Astrocyte (in vitro differentiated cells and primary cell): ENCODE results near the gene LBP. TPM values are rescaled to one million over a fixed set of nuclear protein-coding genes. Genes with fewer than 3 reads are reported as not detected.

Experiments used
- DNase-seq: peaks from one replicate; pipeline ENCODE4 v3.0.0-alpha.2; 2010; ENCODE audit warnings: low read depth
- FAIRE-seq: peaks from 2 replicates; lab custom pipeline; 2011; peaks lifted over from hg19 to GRCh38; lab: Jason Lieb, UNC
- H2AFZ ChIP-seq: 2 replicates; pipeline ENCODE4 v1.6.0; 2012; ENCODE audit warnings: low read depth, low read length, inconsistent platforms
- H3K27ac ChIP-seq: 2 replicates; pipeline ENCODE4 v1.5.1; 2011; ENCODE audit warnings: low read depth, low read length, inconsistent platforms
- H3K27me3 ChIP-seq: 2 replicates; pipeline ENCODE4 v1.6.0; 2011; ENCODE audit warnings: low read length, inconsistent platforms; ENCODE audit not compliant: insufficient read depth
- H3K36me3 ChIP-seq: 2 replicates; pipeline ENCODE4 v1.5.1; 2011; ENCODE audit warnings: low read length, inconsistent platforms; ENCODE audit not compliant: insufficient read depth
- H3K4me1 ChIP-seq: 2 replicates; pipeline ENCODE4 v1.5.1; 2011; ENCODE audit warnings: low read length, inconsistent platforms; ENCODE audit not compliant: insufficient read depth
- H3K4me2 ChIP-seq: 2 replicates; pipeline ENCODE4 v1.6.0; 2012; ENCODE audit warnings: low read length, inconsistent platforms
- H3K4me3 ChIP-seq: 2 replicates; pipeline ENCODE4 v1.5.1; 2011; ENCODE audit warnings: low read depth, mild to moderate bottlenecking, low read length, inconsistent platforms; ENCODE audit not compliant: insufficient read depth
- H3K79me2 ChIP-seq: 2 replicates; pipeline ENCODE4 v1.6.0; 2012; ENCODE audit warnings: mild to moderate bottlenecking, low read length, inconsistent platforms; ENCODE audit not compliant: insufficient read depth
- H3K9ac ChIP-seq: 2 replicates; pipeline ENCODE4 v1.6.0; 2012; ENCODE audit warnings: mild to moderate bottlenecking, low read length, inconsistent platforms
- H3K9me3 ChIP-seq: 2 replicates; pipeline ENCODE4 v1.5.1; 2012; ENCODE audit warnings: low read depth, mild to moderate bottlenecking, low read length, inconsistent platforms; ENCODE audit not compliant: insufficient read depth
- H4K20me1 ChIP-seq: 2 replicates; pipeline ENCODE4 v1.6.0; 2012; ENCODE audit warnings: low read length, inconsistent platforms; ENCODE audit not compliant: insufficient read depth
- H3K27ac Mint-ChIP-seq: one replicate; pipeline ENCODE4 v1.8.0; 2021; ENCODE audit warnings: mild to moderate bottlenecking, mixed read lengths; ENCODE audit not compliant: unreplicated experiment
- H3K27me3 Mint-ChIP-seq: one replicate; pipeline ENCODE4 v1.8.0; 2021; ENCODE audit warnings: low read depth, mixed read lengths; ENCODE audit not compliant: unreplicated experiment
- H3K36me3 Mint-ChIP-seq: one replicate; pipeline ENCODE4 v1.8.0; 2021; ENCODE audit warnings: low read depth, mixed read lengths; ENCODE audit not compliant: unreplicated experiment
- H3K4me1 Mint-ChIP-seq: one replicate; pipeline ENCODE4 v1.8.0; 2021; ENCODE audit warnings: low read depth, mixed read lengths; ENCODE audit not compliant: unreplicated experiment
- H3K4me3 Mint-ChIP-seq: one replicate; pipeline ENCODE4 v1.8.0; 2021; ENCODE audit warnings: mild to moderate bottlenecking, moderate library complexity, mixed read lengths; ENCODE audit not compliant: unreplicated experiment
- H3K9me3 Mint-ChIP-seq: one replicate; pipeline ENCODE4 v1.8.0; 2021; ENCODE audit warnings: mild to moderate bottlenecking, mixed read lengths; ENCODE audit not compliant: unreplicated experiment
- EZH2 ChIP-seq: IDR thresholded peaks from 2 replicates; pipeline ENCODE4 v1.6.1; 2012; ENCODE audit warnings: mild to moderate bottlenecking, low read length, inconsistent platforms; ENCODE audit not compliant: insufficient read depth
- total RNA-seq: library from RNA; stranded (reverse); gene quantifications from 2 replicates; pipeline ENCODE4 v1.2.1, GENCODE V29; 2021
- TF ChIP-seq, protein P1 (sequence below): IDR thresholded peaks from 2 replicates; pipeline ENCODE4 v1.5.1; 2011; ENCODE audit warnings: low read depth, mild to moderate bottlenecking, inconsistent platforms, low read length, moderate library complexity; ENCODE audit not compliant: insufficient read depth

LBP gene
- total RNA-seq, 1 donor from 2014 or later: not detected

DNA sequence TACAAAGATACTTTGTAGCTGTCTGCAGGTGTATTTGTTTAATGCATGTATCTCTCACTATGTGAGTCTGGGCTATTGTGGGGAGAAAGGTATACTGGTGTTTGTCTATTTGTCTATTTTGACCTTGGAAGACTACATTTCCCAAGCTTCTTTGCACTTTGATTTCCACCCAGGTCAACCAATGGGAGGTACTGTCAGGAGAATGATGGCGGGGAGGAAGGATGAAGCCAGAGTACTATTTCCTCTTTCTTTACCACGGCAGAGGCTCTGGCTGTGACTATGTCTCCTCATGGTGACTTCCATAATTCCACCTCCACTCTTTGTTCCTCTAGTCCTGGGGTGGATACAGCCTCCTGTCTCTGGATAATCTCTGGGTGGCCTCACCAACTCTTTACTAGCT is 23.1 kb downstream of the LBP start:
- TF ChIP-seq EZH2: no peak
- TF ChIP-seq, protein P1, sequence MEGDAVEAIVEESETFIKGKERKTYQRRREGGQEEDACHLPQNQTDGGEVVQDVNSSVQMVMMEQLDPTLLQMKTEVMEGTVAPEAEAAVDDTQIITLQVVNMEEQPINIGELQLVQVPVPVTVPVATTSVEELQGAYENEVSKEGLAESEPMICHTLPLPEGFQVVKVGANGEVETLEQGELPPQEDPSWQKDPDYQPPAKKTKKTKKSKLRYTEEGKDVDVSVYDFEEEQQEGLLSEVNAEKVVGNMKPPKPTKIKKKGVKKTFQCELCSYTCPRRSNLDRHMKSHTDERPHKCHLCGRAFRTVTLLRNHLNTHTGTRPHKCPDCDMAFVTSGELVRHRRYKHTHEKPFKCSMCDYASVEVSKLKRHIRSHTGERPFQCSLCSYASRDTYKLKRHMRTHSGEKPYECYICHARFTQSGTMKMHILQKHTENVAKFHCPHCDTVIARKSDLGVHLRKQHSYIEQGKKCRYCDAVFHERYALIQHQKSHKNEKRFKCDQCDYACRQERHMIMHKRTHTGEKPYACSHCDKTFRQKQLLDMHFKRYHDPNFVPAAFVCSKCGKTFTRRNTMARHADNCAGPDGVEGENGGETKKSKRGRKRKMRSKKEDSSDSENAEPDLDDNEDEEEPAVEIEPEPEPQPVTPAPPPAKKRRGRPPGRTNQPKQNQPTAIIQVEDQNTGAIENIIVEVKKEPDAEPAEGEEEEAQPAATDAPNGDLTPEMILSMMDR: no peak
- Mint-ChIP-seq H3K4me1 (no peaks in the 10 kb centered on the region), H3K27ac (no peak overlapping the region), H3K36me3 (no peaks in the 10 kb centered on the region), H3K27me3 (peaks cover 7% of the 10 kb centered on the region), H3K9me3 (peaks cover 4% of the 10 kb centered on the region), H3K4me3 (no peak overlapping the region)
- Histone ChIP-seq H3K9me3 (no peaks in the 10 kb centered on the region), H3K4me2 (peak overlapping the region; percentile 7), H3K36me3 (no peaks in the 10 kb centered on the region), H3K4me1 (no peaks in the 10 kb centered on the region), H3K27me3 (peaks cover 16% of the 10 kb centered on the region), H3K9ac (no peak overlapping the region), H3K27ac (no peak overlapping the region), H4K20me1 (no peaks in the 10 kb centered on the region), H3K79me2 (no peaks in the 10 kb centered on the region), H2AFZ (peak overlapping the region; percentile 32), H3K4me3 (no peak overlapping the region)
- DNase-seq: no peak
- no peak for FAIRE-seq

DNA sequence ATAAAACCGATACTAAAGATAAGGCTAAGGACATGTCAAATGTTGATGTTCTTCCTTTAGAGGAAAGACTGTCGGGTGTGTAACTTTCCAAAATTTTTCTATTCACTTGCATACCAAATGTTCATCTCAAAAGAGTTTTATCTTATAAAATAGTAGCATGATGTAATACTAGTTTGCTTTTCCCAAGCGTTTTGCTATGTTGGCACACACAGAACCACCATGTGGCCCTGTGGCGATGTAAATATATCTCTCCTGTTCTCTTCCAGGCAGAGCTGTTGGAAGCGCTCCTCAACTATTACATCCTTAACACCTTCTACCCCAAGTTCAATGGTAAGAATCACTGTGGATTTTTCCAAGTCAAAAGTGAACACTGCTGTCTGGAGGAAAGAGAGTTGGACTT is 26.5 kb downstream of the LBP start:
- peaks cover 9% of the 10 kb centered on the region for H3K27me3 Mint-ChIP-seq

More for the DNA sequence above, 26.5 kb downstream of the LBP start:
- H3K79me2 ChIP-seq: no peaks in the 10 kb centered on the region
- no peaks in the 10 kb centered on the region for H3K36me3 Mint-ChIP-seq
- H3K4me1 Mint-ChIP-seq: no peaks in the 10 kb centered on the region
- no peak overlapping the region for H2AFZ ChIP-seq
- no peak overlapping the region for H3K27ac ChIP-seq
- FAIRE-seq (no peak), DNase-seq (no peak)
- no peak overlapping the region for H3K4me3 Mint-ChIP-seq
- no peak overlapping the region for H3K4me2 ChIP-seq
- H3K9me3 Mint-ChIP-seq: peaks cover 6% of the 10 kb centered on the region
- H3K9ac ChIP-seq: no peak overlapping the region
- no peaks in the 10 kb centered on the region for H3K36me3 ChIP-seq
- H4K20me1 ChIP-seq: no peaks in the 10 kb centered on the region
- no peak overlapping the region for H3K27ac Mint-ChIP-seq
- H3K4me3 ChIP-seq: no peak overlapping the region
- TF ChIP-seq EZH2: no peak
- TF ChIP-seq, protein P1: no peak
- H3K27me3 ChIP-seq: peaks cover 23% of the 10 kb centered on the region
- no peaks in the 10 kb centered on the region for H3K9me3 ChIP-seq
- H3K4me1 ChIP-seq: no peaks in the 10 kb centered on the region
